SH-SY5Y (cell line): ENCODE measurements around the gene TMEM191C.

Experiments
- GATA2 ChIP-seq: IDR thresholded peaks from 2 replicates; pipeline ENCODE4 v1.6.1; 2011; ENCODE audit warnings: mild to moderate bottlenecking, low read depth, low read length
- GATA3 ChIP-seq: IDR thresholded peaks from 2 replicates; pipeline ENCODE4 v1.6.1; 2011; ENCODE audit warnings: low read depth, mild to moderate bottlenecking, low read length, moderate library complexity

- TF ChIP-seq GATA2 (no peak), GATA3 (no peak)
These were observed 10.0 kb upstream of the TMEM191C start for GRCh38 chr22:21457023-21457787.
